GM21528 (cell line): Measurements from ENCODE around the gene SESN2.
"Not testable (repeated sequence)": the region's sequence is repeated elsewhere in the genome, so short reads cannot be mapped to it uniquely, and the experiment has no call there.

Source experiments
- ATAC-seq: cut with Tn5 transposase; IDR thresholded peaks from one replicate; pipeline ENCODE4 v1.9.1; 2021; ENCODE audit warnings: mild to moderate bottlenecking, moderate library complexity; ENCODE audit not compliant: unreplicated experiment, low FRiP score

The SESN2 gene

GRCh38 chr1:28326515-28326914, 67.2 kb downstream of the SESN2 start:
- no peak for ATAC-seq

- ATAC-seq, result no peak
These were observed 67.7 kb downstream of the SESN2 start for GRCh38 chr1:28326984-28327383.

- ATAC-seq, result not testable (repeated sequence)
These were observed 68.1 kb downstream of the SESN2 start for GRCh38 chr1:28327431-28327830.

- no peak for ATAC-seq
These were observed 68.9 kb downstream of the SESN2 start for GRCh38 chr1:28328228-28328648.

GRCh38 chr1:28329395-28330153, 70.3 kb downstream of the SESN2 start:
- no peak for ATAC-seq
